Non-pigmented ciliary epithelial cell (primary cell): ENCODE data around the gene ULBP3.
"Not testable (repeated sequence)": the region's sequence is repeated elsewhere in the genome, so short reads cannot be mapped to it uniquely, and the experiment has no call there.

Source experiments
- DNase-seq: peaks from one replicate; pipeline ENCODE4 v3.0.0-alpha.2; 2010; ENCODE audit warnings: low read depth

Gene ULBP3

DNA sequence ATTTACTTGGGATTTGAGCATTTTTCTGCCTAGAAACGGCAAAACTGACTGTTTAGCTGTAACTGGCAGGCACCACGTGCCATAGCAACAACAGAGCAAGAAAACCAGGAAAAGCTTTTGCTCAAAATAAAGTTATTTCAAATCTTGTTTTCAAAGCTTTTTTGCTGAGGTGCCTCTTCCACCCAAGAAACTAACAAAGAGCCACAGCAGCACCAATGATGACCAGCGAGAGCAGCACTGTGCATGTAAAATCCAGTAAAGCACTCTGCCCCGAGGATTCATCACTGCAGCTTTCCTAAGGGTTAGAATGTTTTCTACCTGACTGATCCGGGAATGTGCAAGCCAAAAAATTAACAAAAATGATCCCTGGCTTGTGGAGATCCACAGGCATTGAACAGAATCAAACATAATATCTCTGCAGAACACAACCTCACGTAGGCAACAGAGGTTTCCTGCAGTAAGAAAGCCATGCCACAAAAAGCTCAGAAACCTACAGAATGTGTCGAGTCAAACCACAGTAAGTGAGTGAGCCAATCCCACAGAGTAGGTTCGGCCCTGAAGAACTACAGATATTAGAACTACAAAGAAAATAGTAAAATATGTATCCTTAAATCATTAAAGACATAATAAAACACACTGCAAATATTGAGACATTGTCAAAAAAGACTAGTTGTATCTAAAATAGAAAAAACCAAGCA lies 7.4 kb upstream of the ULBP3 start:
- DNase-seq: no peak

DNA sequence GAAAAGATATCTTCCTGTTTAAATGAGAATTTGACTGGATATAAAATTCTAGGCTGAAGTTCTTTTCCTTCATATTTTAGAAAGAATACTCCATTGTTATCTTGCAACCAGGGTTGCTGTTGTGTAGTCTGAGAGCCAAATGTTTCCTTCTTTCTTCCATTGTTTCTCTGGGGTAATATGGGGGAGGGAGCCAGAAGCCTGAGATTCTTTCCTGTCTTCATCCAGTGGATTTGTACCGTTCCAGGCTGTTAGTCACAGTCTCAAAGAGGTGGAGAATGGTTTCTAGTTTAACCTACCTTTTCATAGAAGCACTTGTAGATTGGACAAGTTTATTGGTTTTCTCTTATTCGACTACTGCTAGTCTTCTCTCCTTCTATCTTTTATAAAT lies 6.1 kb upstream of the ULBP3 start:
- DNase-seq: no peak

- not testable (repeated sequence) for DNase-seq
Measured at GRCh38 chr6:150074396-150075033, 5.6 kb upstream of the ULBP3 start.

GRCh38 chr6:150072201-150072600 lies 3.3 kb upstream of the ULBP3 start:
- no peak for DNase-seq

GRCh38 chr6:150070236-150070818 lies 1.4 kb upstream of the ULBP3 start:
- no peak for DNase-seq

GRCh38 chr6:150069706-150070105 lies 785 bp upstream of the ULBP3 start:
- DNase-seq: no peak

GRCh38 chr6:150068151-150068550 lies 770 bp downstream of the ULBP3 start:
- DNase-seq: no peak

DNA sequence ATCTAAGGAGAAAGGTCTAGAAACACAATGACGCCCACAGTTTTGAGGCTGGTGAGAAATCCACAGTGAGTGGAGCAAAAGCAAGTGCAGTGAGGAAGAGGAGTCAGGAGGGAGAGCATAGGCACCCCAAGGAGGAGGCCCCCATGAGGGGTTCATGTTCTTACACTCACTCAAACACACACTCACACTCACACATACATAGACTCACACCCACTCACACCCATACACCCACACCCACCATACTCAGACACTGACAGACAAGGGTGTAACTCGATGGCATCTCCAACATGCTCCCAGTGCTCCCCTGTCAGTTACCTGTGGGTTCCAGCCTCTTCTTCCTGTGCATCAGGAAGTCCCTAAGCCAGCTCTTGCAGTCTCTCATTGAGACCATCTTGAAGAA lies 3.8 kb downstream of the ULBP3 start:
- no peak for DNase-seq

GRCh38 chr6:150063640-150064039 lies 5.3 kb downstream of the ULBP3 start:
- DNase-seq: no peak

DNA sequence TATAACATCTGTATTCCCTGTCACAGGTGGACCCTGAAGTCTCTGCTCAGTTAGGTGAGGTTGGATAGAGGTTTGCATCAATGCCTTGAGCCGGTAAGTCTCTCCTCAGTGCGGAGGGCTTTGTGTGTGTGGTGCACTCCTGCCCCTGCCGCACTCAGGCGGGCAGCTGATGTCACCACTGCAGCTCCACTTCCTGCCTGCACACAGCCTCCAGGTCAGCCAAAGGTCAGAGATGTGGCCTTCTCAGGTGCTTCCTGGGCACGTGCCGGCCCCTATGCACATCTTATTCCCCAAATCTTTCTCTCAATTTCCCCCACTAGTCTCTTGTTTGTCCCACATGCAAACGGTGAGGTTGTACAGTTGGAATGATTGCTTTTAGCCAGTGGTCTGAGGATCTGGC lies 8.9 kb downstream of the ULBP3 start:
- DNase-seq: not testable (repeated sequence)

DNA sequence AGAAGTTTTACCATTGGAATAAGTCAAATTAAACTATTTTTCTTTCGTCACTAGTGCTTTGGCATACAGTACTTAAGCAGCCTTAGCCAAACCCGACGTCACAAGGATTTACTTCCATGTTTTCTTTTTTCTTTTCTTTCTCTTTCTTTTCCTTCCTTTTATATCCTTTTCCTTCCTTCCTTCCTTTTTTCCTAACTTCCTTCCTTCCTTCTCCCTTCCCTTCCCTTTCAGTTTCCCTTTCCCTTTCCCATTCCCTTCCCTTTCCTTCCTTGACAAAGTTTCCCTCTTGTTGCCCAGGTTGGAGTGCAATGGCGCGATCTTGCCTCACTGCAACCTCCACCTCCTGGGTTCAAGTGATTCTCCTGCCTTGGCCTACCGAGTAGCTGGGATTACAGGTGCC lies 9.9 kb downstream of the ULBP3 start:
- DNase-seq: no peak

DNA sequence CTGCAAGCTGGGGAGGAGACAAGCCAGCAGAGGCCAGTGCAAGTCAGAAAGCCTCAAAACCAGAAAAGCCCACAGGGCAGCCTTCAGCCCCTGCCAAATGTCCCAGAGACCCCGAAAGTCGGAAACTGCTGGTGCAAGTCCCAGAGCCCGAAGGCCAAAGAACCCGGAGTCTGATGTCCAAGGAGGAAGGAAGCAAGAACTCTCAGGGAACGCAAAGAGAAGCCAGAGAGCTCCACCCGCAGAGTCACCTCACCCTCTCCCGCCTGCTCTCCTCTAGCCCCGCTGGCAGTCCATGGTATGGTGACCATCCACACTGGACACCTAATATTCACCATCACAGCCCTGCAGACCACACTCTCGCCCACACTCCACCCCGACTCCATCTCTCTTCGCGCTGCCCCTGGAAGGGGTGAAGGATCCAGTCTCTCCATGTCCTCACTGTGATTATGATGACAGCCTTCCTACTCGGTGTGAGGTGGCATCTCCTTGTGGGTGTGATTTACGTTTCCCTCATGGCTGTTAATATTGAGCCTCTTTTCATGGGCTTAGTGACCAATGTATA lies 10.6 kb downstream of the ULBP3 start:
- DNase-seq: no peak

- no peak for DNase-seq
Measured at GRCh38 chr6:150057501-150057951, 11.4 kb downstream of the ULBP3 start.

DNA sequence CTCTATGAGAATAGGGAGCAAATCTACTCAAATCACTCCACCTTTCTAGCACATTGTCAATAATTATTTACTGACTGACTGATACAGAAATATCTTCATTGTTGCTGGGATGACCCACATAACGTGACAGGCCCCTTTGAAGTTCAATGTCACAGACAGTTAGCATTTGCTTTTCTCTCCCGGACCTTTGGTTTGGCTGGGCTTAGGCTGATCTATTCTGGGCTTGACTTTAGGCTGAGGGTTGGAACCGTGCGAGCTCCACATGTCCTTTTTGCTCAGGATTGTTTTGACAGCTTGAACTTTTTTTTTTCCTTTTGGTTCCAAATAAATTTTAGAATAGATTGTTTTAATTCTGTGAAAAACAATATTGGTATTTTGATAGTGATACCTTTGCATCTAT lies 12.0 kb downstream of the ULBP3 start:
- no peak for DNase-seq

GRCh38 chr6:150056156-150056555 lies 12.8 kb downstream of the ULBP3 start:
- no peak for DNase-seq

DNA sequence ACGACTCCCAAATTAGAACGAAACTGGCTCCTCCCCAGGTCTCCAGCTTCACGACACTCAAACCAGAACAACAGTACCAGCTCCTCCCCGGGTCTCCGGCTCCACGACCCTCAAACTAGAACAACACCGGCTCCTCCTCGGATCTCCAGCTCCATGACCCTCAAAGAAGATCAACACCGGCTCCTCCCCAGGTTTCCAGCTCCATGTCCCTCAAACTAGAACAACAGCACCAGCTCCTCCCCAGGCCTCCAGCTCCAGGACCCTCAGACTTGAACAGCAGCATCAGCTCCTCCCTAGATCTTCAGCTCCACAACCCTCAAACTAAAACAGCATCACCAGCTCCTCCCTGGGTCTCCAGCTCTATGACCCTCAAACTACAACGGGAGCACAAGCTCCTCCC lies 13.8 kb downstream of the ULBP3 start:
- DNase-seq: no peak

DNA sequence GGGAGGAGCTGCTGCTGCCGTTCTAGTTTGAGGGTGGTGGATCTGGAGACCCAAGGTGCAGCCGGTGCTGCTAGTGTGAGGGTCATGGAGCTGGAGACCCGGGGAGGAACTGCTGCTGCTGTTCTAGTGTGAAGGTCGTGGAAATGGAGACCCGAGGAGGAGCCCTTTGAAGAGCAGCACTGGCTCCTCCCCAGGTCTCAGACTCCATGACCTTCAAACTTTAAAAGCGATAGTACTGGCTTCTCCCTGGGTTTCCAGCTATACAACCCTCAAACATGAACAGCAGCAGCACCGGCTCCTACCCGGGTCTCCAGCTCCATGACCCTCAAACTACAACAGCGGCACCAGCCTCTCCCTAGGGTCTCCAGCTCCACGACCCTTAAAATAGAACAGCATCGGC lies 15.5 kb downstream of the ULBP3 start:
- no peak for DNase-seq

GRCh38 chr6:150050846-150051245 lies 18.1 kb downstream of the ULBP3 start:
- no peak for DNase-seq

- DNase-seq: no peak
Measured at GRCh38 chr6:150048099-150048498, 20.8 kb downstream of the ULBP3 start.

DNA sequence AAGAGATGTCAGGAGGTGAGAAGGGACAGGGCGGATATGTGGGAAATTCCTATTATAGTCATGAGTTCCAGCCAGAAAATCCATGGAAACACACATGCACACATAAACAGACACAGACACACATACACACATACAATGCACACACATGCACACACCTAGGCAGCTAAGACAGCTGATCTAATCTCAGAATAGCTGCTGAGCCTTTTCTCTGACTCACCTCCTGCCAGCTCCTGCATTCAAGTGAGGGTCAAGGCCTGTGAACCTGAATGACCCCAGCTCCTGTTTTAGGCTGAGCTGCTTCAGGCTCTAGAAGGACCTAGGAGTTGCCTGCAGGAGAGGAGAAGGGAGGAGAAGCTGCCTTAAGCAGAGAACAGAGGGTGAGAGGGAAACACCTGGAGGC lies 22.0 kb downstream of the ULBP3 start:
- no peak for DNase-seq

DNA sequence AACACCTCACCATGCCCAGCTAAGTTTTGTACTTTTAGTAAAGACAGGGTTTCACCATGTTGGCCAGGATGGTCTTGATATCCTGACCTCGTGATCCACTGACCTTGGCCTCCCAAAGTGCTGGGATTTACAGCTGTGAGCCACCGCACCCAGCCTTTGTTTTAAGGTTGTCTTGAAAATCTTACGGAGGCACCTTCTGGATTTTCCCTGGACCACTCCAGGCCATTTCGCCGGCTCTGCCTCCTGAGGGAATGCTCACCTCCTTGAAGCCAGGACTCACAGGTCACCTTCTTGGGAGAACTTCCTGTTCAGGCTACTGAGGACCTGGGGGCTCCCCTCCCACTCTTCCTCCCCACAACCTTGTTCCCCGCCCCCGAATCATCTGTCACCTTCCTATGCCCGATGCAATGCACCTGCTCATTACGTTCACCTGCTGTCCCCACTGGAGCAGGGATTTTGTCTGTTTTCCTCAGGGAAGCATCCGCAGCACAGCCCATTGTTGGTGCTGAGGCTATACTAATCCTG lies 24.2 kb downstream of the ULBP3 start:
- DNase-seq: no peak

DNA sequence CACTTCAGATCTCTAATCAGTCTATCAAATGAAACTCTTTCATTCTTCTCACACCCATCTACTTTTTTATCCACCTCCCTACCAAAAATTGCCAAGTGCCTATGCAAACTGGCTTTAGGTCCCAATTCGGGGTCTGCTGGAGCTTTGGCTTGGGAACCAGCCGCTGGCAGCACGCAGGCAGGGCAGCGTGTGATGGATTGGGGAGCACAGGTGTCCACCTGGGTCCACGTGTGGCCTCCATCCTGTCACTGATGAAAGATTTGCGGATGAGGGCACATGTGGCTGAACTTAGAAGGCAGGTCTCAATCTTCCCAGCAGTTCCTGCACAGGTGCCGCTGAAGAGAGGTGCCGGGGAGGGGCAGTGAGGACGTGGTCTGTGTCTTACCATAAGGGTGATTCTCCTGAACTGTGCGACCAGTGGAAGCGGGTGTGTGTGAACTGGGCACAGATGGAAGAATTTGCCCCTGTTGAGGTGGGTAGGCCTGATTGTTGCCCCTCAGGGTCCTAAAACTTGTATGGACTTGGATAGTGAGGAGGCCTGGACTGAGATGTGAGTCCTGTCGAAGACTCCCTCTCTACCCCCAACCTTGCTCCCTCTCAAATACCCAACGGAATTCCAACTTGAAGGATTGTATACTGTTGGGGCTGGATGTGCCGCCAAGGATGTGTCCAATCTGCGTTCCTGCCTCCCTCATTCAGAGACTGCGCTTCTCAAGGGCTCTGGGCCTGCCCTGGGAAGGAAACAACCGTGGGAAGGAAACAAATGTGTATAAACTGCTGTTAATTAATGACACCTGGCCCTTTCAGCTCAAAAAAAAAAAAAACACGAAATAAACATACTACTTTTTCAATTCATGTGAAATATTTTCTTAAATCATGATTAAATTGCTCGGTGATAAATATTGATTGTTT lies 25.2 kb downstream of the ULBP3 start:
- DNase-seq: no peak
